ENCODE measurements around the gene TBC1D9B. TPM values are rescaled to one million over a fixed set of nuclear protein-coding genes. Genes with fewer than 3 reads are reported as not detected.
A peak's percentile ranks its signal among the peaks of the same experiment; 100 is the strongest.

Gene TBC1D9B
- total RNA-seq, 1 experiment from 2014 or later, result 127 TPM

DNA sequence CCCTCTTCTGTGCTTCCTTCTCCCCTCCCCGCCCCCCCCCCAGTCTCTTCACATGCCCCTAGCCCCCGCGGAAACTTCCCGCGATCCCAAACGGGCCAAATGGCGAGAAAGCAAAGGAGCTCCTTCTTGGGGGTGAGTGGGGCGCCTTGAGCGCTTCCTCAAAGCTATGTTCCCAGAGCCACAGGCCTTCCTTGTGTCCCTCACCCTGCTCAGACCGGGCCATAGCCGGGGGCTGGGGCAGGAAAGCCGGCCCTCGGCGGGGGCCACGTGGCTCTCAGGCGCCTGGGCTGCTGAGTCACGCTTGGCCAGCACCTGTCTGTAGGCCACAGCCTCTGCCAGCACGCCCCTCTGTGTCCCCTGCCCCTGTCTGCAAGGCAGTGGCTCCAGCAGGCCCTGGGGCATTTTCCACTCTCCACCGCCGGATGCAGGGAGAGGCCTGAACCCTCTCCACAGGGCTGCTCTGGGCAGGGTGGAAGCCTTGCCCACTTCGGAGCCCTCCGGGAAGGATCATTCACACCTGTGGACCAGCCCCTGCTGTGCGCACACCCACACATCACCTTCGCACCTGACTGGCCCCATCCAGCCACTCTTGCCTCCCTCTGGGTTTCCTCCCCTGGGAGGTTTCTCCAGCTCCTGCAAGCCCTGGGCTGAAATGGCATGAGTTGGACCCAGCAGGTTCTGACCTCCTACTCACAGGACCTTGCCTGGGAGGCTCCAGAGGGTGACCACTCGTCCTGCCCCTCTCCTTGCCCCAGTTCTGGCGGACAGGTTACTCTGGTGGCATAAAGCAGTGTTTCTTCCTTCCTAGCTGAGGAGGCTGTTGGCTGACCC is 88.2 kb downstream of the TBC1D9B start:
- Histone ChIP-seq H3K27me3 (ENCODE audit: insufficient read depth, low read length) (no peaks in the 10 kb centered on the region), H3K36me3 (ENCODE audit: control insufficient read depth in 1 of 2, insufficient read depth in 2 of 2, low read length in 2 of 2) (peaks cover 17 to 29% of the 10 kb centered on the region in 2 experiments; a peak in 3 of 4 replicates), H3K9me3 (ENCODE audit: control insufficient read depth in 1 of 2, insufficient read depth in 1 of 2, low read depth in 1 of 2, low read length in 2 of 2) (no peaks in the 10 kb centered on the region), H3K9ac (ENCODE audit: low read length) (peak overlapping the region; percentile 97), H3K4me3 (replicated peaks in 1 of 2; ENCODE audit: low read depth in 1 of 2, low read length in 2 of 2) (peak overlapping the region; percentile 31 to 87; a peak in 2 of 4 replicates), H3K4me2 (ENCODE audit: low read length) (peak overlapping the region; percentile 94), H3K27ac (ENCODE audit: low read depth, low read length) (peak overlapping the region; percentile 99), H3K9me2 (ENCODE audit: insufficient read depth) (no peaks in the 10 kb centered on the region), H3K79me2 (ENCODE audit: insufficient read depth, low read length) (peaks cover 37% of the 10 kb centered on the region), H3K4me1 (ENCODE audit: control insufficient read depth in 1 of 2, insufficient read depth in 2 of 2, low read length in 2 of 2) (peaks cover 35 to 52% of the 10 kb centered on the region in 2 experiments), H4K20me1 (ENCODE audit: insufficient read depth) (peaks cover 12% of the 10 kb centered on the region; the same call in 1 of the 2 replicates), H2AFZ (ENCODE audit: low read depth, low read length, poor library complexity, severe bottlenecking) (no peak overlapping the region)
- ChIA-PET CTCF (interaction anchor here (0.6 to 2.2 kb wide), 2 partner anchors 17 to 24 kb away, joined by 4 to 8 read pairs; no protein-coding TSS in a partner anchor), RAD21 (ENCODE audit: low non-redundant PET in 1 of 2, low total read pairs in 2 of 2, uncharacterized antibody in 2 of 2, unreplicated experiment in 2 of 2) (interaction anchor here in 1 of 2 experiments (1.2 kb wide), 1 partner anchor 13 kb away, joined by 3 read pairs; the partner anchor contains the start of gene MGAT4B), POLR2A (interaction anchor here (0.8 to 2.5 kb wide), 7 partner anchors 8 to 196 kb away, joined by 3 to 18 read pairs (median 4); partner anchors contain the start of genes HNRNPH1 and MAML1)
- TF ChIP-seq, protein P1, sequence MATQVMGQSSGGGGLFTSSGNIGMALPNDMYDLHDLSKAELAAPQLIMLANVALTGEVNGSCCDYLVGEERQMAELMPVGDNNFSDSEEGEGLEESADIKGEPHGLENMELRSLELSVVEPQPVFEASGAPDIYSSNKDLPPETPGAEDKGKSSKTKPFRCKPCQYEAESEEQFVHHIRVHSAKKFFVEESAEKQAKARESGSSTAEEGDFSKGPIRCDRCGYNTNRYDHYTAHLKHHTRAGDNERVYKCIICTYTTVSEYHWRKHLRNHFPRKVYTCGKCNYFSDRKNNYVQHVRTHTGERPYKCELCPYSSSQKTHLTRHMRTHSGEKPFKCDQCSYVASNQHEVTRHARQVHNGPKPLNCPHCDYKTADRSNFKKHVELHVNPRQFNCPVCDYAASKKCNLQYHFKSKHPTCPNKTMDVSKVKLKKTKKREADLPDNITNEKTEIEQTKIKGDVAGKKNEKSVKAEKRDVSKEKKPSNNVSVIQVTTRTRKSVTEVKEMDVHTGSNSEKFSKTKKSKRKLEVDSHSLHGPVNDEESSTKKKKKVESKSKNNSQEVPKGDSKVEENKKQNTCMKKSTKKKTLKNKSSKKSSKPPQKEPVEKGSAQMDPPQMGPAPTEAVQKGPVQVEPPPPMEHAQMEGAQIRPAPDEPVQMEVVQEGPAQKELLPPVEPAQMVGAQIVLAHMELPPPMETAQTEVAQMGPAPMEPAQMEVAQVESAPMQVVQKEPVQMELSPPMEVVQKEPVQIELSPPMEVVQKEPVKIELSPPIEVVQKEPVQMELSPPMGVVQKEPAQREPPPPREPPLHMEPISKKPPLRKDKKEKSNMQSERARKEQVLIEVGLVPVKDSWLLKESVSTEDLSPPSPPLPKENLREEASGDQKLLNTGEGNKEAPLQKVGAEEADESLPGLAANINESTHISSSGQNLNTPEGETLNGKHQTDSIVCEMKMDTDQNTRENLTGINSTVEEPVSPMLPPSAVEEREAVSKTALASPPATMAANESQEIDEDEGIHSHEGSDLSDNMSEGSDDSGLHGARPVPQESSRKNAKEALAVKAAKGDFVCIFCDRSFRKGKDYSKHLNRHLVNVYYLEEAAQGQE (IDR thresholded peaks at IDR 0.05; ENCODE audit: low read depth), result no peak
- no peak for TF ChIP-seq CBX3 (IDR thresholded peaks at IDR 0.05; ENCODE audit: low read depth)
- no peak for TF ChIP-seq ZNF274 (IDR thresholded peaks at IDR 0.05; ENCODE audit: low read depth, low read length)
- TF ChIP-seq YY1 (IDR thresholded peaks at IDR 0.05; ENCODE audit: extremely low read depth, insufficient replicate concordance, low read depth, low read length), result no peak
- peak; percentile 92 for TF ChIP-seq ZFX (IDR thresholded peaks at IDR 0.05)
- TF ChIP-seq POLR2AphosphoS5 (IDR thresholded peaks at IDR 0.05; ENCODE audit: low read depth, low read length), result 0 out of 2 replicates have a peak, but pooled peaks have one; percentile 8
- ATAC-seq, result peak; percentile 20
- intact Hi-C loops (cut with micrococcal nuclease), result loop anchor here (1.0 to 2.0 kb wide), 3 partner anchors 8 to 39 kb away; partner anchors contain the start of genes MGAT4B and MRNIP
- no TSS peak for BruUV-seq (replicated peaks)
- no peak for DNase-seq (ENCODE audit: low read depth, low spot score)

Measured in HCT116 (cell line).